GM15510 (cell line): Measurements from ENCODE around the gene ZBTB20.

Source experiments
- POLR2A ChIP-seq: IDR thresholded peaks from 3 replicates; pipeline ENCODE4 v1.6.1; 2011; ENCODE audit warnings: borderline replicate concordance; ENCODE audit not compliant: insufficient read length; ENCODE audit errors: extremely low read depth

Gene ZBTB20

GRCh38 chr3:114649331-114649730 is 497.8 kb downstream of the ZBTB20 start:
- no peak for TF ChIP-seq POLR2A

GRCh38 chr3:114646526-114646925 is 500.6 kb downstream of the ZBTB20 start:
- TF ChIP-seq POLR2A = no peak

- no peak for TF ChIP-seq POLR2A
Observed at GRCh38 chr3:114645392-114645791, 501.7 kb downstream of the ZBTB20 start.

- no peak for TF ChIP-seq POLR2A
Observed at GRCh38 chr3:114644367-114644766, 502.7 kb downstream of the ZBTB20 start.

DNA sequence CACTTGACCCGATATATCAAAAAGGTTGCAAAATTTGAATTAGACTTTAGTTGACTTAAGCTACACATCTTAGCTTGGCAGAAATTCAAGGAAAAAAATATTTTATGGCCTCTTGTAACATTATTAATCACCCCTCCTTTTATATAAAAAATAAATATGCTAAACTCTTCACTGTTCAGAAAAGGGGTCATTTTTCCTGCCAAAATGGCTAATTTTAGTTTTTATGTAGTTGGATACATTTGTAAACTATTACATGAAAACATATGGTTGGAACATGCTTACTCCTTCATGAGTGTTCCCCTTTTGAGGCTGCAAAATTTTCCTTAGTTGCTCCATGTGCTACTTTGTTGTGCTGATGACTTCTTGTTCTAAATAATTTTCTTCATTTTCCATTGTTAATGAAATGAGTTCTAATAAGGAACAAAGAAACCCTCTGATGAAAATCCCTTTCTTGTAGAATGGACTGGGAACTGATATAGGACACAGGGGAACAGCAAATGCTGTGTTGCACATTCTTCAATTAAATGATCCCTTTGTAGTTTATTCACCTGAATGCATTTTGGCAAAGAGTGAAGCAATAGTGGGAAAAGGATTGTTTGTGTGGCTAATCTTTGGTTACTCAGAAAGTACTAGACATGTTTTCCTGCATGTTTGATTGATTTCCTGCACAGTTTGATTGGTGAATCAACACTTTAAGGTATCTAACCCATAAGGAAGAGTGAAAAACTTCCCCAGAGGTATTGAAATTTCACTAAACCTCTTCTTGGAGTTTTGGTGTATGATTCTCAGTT is 503.9 kb downstream of the ZBTB20 start:
- TF ChIP-seq POLR2A = no peak

DNA sequence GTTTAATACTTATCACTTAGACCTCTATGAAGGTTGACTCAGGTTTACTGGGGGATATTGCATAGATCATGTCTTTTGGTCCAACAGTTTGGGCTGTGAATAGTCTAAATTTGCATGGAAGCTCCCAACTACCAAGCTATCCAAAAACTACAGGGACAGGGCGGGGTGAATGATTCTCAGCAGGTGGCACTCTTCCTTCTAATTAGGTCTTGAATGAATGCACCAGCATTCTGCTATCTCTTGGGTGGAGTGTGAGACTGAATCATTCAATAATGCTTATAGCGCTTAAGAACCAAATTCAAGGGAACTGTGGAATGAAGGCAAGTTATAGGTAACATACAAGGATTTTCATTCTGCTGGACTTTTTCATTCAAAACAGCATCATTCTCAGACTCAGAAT is 507.0 kb downstream of the ZBTB20 start:
- TF ChIP-seq POLR2A = no peak

DNA sequence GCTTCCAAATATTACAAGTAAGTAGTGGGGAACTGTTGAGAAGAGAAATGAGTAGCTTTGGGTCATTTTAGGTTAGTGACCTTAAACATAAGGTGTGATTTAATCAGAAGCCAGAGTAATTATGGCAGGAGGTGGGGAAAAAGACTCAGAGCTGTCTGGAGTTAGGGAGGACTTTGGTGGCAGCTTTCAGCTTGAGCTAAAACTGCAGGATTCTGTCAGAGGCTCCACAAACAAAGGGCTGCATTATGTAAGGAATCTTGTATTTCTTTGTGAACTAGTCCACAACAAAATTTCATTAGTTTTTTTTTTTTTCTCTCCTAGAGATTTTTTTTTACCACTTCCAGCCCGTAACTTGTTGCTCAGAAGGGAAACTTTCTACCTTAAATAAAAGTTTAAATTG is 507.9 kb downstream of the ZBTB20 start:
- no peak for TF ChIP-seq POLR2A

DNA sequence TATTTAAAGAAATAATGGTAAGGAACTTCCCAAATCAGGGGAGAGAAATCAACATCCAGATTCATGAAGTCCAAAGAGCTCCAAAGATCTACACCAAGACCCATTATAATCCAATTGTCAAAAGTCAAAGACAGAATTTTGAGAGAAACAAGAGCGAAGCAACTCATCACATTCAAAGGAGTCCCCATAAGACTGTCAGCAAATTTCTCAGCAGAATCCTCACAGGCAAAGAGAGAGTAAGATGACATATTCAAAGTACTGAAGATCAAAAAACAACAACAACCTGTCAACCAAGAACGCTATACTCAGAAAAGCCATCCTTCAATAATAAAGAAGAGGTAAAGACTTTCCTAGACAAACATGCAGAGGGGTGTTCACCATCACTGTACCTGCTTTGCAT is 511.2 kb downstream of the ZBTB20 start:
- no peak for TF ChIP-seq POLR2A

DNA sequence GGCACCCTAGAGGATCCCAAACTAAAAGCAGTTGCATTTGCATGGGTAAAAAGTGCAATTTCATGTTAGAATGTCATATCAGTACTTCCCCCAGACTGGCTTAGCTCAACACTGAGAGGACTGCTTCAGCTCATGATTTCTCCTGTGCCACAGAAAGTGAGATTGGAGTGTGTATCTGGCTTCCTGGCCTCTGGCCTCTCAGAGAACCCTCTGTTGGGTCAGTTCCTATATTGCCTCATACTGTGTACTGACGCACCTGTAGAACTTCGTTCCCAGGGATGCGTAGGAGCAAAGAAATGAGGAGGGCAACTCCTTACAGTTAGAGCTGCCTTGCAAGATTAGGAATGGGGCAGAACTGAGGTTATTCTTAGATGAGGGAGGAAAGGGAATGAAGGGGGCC is 512.5 kb downstream of the ZBTB20 start:
- TF ChIP-seq POLR2A = no peak

- no peak for TF ChIP-seq POLR2A
Observed at GRCh38 chr3:114632757-114633424, 514.2 kb downstream of the ZBTB20 start.

GRCh38 chr3:114627770-114628169 is 519.3 kb downstream of the ZBTB20 start:
- TF ChIP-seq POLR2A = no peak

- TF ChIP-seq POLR2A = no peak
Observed at GRCh38 chr3:114626751-114627150, 520.3 kb downstream of the ZBTB20 start.

DNA sequence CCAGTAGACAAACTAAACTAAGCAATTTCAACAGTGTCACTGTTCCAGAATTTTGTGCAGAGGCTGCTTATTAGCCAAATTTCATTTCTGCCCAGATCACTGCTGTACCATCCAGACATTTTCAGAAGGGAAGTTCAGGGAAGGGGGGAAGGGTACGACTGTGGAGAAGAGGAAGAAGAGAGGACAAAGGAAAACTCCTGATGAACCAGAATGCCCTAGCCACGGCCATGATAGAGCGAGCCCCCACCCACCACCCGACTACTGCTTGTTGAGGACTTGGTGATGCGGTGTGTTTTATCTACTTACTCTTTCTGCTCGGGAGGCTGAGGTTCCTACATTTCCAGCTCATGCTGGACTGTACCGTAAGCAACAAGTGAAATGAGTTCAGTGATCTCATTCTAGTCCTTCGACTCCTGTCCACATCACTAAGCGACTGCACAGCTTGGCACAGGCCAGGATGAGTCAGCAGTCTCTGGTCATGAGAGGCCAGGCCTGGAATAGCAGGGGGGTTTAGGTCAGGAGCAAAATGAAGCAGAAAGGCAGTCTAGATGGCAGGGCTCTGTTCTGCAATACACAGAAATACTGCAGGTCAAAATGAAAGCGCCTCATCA is 522.4 kb downstream of the ZBTB20 start:
- TF ChIP-seq POLR2A = no peak

DNA sequence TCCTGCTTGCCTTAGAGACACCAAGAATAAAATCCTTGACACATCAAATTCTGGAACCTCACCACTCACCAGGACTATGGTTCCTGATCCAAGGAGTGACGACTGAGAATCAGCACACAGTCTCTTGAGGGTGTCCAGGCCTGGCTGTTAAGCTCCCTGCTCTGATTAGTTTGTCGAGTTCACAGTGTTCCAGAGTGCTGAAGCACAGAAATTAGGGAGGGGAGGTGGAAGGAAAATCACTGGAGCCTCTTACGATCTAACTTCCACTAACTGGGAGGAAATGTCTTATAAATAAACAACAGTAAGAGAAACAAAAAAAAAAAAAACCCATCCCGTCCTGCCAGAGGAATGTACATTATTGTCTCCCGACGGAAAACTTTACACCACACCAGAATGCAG is 523.0 kb downstream of the ZBTB20 start:
- TF ChIP-seq POLR2A = no peak

- no peak for TF ChIP-seq POLR2A
Observed at GRCh38 chr3:114623420-114624046, 523.6 kb downstream of the ZBTB20 start.
